Activated T-helper 1 cell treated with anti-CD3 and anti-CD28 coated beads, Interleukin-2, amount 50 U/mL, for 16 hours (primary cell): Measurements from ENCODE around the gene MED10.

ENCODE experiments used
- DNase-seq, 2 donors: peaks; one replicate each; pipeline ENCODE4 v3.0.0-alpha.2; 2020; ENCODE audit warnings: low read depth in 1 of 2, low spot score in 1 of 2

Gene MED10

DNA sequence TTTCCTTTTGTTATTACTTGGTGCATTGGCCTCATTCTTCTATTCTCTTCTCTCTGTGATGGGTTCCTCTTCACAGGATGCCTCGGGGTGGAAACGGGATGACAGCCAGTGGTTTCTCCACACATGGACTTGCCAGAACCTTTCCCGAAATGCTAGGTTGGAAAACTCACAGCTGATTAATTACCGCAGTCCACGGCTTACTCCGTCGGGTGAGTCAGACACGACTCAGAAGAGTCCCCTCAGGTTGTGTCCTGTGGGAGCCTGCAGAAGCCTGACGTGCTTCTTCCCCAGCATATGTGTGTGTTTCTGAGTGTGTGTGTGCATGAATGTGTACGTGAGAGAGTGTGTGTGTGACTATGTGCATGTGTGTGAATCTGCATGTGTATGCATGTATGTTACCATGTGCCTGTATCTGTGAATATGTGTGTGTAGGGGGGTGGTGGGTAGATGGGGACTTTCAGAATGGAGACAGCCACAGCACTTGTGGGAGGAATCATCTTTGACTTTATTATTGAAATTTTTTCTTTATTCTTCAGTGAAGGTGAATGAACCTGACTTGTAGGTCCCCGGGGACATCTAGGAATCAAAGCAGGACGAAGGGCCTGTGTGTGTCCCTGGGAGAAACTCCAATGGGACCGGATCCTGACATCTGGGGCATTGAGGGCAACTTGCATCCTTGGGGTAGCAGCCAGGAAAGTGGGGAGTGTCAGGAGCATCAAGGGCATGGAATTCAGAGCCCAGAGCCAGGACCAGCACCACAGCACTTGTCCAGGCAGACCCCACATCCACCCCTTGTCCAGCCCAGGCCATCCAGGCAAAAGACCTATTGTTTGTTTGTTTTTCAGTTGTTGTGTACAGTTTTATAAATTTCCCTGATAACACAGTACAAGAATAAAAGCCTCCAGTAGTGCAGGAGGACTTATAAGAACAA is 21.9 kb upstream of the MED10 start:
- no peak for DNase-seq

DNA sequence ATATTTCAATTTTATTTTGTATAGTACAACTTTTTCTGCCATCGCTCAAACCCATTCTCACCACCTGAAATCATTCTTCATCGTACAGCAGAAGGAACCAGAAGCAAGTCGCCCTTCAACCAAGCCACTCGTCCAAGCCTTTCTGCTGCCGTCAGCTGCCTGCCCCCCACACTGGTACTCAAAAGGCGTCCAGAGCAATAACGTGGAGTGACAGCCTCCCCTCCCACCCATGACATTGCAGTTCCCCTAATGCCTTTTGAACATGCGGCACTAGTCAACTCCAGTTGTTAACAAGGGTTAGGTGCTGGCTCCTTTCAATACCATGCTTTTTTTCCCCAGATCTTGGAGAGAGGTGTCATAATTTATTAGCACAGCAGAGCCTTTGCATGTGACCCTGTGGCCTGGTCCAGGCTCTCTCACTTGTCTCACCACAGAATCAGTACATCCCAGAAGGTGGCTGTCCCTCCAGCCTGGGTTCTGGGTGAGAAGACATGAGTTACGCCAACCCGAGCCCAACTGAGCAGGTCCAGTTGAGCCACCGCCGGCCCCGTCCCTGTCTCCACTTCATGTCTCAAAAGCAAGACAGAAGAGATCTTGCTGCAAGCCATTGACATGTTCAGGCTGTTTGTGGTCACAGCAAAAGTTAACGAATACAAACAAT is 20.4 kb upstream of the MED10 start:
- no peak for DNase-seq

DNA sequence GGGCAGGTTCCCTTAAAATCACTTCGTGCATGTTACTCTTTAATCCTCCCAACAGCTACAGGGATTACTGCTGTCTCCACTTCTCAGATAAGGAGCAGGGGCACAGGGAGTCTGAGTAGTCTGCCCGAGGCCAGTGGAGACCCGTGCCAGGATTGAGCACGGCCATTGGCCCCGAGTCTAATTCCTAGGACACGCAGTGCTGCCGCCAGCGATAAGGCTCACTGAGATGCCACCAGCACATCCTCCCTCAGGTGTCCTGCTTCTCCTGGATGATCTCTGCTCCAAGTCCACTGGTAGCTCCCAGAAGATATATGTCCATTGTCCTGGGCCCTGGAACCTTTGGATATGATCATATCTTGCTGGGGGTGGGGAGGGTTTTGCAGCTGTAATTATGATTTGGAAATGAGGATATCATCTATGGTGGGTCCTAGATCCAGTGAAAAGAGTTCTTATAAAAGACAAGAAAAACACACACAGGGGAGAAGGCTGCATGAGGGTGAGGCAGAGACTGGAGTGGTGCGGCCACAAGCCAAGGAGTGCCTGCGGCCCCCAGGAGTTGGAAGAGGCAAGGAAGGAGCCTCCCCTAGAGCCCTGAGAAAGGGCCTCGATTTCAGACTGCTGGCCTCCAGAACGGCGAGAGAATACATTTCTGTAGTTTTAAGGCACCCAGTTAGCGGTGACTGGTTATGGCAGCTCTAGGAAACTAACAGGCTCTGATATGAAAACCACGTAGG is 19.4 kb upstream of the MED10 start:
- no peak for DNase-seq

DNA sequence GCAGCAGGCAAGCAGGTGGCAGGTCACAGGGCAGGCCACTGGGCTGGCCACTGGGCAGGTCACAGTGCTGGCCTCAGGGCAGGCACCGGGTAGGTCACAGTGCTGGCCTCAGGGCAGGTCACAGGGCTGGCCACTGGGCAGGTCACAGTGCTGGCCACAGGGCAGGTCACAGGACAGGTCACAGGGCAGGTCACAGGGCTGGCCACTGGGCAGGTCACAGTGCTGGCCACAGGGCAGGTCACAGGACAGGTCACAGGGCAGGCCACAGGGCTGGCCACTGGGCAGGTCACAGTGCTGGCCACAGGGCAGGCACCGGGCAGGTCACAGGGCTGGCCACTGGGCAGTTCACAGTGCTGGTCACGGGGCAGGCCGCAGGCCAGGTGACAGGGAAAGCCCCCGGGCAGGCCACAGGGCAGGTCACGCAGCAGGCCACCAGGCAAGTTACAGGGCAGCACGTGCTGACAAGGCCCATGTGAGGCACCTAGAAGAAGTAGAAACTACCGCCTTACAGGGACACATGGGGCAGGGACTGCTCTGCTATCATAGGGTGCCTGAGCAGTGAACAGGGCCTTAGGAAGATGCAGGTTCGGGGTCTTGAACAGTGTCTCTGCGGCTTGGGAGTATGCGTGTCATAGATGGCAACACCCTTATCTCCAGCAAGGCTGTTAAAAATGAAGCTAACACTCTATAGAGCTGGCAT is 18.6 kb upstream of the MED10 start:
- DNase-seq = no peak

DNA sequence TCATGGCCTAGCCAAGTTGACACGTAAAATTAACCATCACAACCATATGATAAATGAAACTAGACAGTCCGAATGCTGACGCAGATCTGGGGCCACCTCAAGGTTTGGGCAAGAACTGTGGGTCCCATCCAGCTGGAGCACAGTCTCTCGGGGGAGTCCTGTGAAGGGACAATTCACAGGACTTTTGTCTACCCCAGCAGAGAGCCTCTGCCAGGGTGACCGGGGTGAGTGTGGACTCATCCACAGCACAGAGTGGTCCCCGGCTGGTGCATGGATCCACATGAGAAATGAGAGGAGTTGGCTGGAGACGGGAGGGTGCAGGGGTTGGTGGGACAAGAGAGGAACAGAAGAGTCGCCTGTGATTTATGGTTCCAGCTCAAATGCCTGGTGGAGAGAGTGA is 17.7 kb upstream of the MED10 start:
- no peak for DNase-seq

DNA sequence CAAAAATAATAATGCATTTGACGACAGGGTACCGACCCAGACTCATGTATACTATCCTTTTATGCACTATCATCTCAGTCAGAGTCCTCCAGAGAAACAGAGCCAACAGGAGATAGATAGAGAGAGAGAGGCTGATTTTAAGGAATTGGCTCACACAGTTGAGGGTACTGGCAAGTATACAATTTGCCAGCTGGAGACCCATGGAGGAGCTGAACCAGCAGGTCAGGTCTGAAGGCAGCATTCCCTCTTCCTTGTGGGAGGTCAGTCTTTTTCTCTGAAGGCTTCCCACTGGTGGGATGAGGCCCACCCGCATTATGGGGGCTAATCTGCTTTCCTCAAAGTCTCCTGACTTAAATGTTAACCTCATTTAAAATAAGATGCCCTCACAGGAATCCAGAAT is 17.3 kb upstream of the MED10 start:
- no peak for DNase-seq

DNA sequence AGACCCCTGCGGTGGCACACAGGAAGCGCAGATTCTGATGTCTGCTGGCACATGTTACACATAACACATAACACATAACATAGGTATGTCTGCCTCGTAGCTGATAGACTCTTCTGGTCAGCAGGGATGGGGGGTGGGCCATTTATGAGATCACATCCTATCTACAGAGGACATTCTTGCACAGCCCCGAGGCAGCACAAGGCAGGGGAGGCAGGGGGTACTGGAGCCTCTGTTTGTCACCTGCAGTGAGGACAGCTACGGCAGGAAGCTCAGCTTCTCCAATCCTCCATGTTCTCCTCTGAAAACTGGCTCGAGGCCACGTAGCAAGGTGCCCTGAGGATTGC is 16.7 kb upstream of the MED10 start:
- DNase-seq = no peak

DNA sequence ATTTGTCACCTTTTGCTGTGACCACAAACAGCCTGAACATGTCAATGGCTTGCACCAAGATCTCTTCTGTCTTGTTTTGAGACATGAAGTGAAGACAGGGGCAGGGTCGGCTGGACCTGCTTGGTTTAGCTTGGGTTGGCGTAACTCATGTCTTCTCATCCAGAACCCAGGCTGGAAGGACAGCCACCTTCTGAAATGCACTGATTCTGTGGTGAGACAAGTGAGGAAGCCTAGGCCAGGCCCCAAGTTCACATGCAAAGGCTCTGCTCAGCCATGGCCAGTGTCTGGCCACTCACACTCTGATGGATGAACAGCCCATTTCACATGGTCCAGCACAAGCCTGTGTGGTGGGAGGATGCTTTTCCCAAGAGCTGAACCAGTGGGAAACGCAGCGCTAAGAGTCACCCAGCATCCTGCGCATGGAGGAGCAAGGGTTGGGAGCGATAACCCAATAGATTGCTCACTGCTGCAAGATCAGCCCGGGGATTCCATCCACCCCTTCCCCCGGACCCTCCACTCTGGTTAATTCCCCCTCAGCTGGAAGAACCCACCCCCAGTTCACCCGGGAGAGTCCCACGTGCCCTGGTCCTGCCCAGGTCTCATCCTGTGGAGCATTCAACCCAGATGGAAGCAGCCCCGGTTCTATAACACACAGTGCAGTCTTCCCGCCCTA is 16.2 kb upstream of the MED10 start:
- no peak for DNase-seq

DNA sequence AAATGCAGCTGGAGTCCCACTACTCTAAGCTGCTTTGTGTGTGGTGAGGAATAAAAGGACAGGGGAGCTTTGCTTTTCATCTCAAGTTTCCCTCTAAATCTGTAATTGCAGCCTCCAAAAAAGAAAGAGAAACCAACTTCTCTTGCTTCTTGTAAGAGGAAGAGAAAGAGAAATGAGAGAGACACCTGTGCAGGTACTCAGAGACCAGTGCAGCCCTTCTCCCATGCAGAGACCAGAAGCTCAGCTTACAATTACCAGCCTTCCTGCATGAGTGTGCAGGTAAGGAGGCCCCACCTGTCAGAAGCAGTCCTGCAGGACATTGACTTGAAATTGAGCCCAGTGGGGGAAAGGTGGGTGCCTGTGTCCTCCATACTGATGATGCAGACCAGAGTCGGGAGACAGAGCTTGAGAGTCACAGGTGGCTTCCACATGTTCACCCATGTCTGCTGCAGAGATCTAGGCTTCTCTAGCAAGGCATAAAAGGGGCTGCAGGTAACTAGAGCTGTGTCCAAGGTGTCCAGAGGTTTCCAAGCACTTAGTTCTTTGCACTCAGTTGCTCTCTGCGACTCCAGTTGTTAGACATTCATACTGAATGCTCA is 15.3 kb upstream of the MED10 start:
- no peak for DNase-seq

DNA sequence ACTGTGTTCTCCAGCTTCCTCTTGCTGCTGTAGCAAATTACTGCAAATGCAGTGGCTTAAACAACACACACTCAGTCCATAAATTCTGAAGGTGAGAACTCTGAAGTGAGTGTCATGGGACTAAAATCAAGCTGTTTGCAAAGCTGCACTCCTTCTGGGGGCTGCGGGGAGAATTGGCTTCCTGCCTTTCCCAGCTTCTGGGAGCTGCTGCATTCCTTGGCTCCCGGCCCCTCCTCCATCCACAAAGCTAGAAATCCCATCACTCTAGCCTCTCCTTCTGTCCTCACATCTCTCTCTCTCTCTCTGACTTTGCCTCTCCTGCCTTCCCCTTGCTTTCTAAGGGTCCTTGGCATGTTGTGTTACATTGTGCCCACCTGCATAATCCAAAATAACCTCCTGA is 14.2 kb upstream of the MED10 start:
- DNase-seq = no peak

DNA sequence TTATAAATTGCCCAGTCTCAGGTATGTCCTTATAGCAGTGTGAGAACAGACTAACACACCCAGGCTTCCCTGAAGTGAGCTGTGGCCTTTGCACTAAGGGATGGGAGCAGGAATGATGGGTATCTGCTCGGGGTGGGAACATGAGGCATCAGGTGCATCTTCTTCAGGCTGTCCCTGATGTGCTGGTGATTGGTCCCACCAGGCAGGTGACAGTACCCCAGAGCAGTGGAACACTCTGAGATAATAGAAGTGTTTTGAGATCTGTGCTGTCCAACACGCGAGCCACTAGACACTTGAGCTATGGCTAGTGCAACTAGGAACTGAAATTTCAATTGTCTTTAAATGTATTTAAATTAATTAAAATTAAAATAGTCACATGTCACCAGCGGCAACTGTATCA is 12.8 kb upstream of the MED10 start:
- DNase-seq = no peak

DNA sequence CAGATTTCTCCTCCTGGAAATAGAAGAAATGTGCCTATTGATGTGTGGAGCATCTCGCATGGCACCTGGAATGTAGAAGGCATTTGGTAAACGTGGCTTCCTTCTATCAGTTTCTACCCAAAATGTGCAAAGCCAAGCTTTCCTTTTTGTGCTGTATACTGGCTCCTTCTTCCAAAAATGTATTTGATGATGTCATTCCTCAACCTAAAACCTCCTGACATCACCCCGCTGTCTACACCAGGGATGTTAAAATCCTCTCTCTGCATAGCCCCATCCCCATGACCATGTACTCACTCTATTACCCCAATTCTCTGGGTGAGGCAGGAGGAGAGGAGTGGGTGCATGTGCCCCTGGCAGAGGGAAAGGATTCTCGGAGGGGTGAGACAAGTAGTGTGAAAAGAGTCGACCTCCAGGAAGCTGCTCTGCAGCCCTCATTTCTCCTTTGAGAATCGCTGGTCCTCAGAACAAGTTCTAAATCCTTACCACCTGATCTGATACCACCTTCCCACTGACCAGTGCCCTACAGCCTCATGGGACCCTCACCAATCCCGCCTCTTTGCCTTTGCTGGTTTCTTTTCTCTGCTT is 11.7 kb upstream of the MED10 start:
- no peak for DNase-seq

DNA sequence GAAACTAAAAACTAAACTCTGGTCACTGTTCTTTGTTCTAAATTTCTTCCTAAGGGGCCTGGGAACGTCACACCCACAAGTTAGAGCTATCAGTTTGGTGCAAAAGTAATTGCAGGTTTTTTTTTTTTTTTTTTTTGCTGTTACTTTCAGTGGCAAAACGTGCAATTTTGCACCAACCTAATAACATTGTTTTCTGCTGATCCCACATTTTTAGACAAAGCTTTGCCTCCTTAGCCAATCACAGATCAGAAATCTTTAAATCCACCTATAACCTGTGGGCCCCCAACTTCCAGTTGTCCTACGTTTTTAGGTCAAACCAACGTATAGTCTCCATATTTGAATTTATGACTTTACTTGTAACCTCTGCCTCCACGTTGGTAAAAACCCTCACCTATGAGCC is 11.1 kb upstream of the MED10 start:
- no peak for DNase-seq

DNA sequence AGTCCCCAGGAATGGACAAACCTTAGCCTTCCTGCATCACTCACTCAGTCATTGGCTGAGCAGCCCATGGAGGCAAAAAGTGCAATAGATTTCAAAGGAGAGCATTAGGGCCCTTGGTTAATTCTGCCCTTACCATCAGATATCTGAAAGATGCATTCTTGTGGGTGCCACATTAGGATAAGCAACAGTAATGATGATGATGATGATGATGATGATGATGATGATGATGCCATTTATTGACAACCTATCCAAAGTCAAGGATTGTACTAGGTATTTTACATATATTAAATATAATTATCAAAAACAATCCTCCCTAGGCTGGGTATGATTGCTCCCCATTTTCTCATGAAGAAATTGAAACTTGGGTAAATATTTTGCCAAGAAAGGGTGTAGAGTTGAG is 9.6 kb upstream of the MED10 start:
- no peak for DNase-seq

DNA sequence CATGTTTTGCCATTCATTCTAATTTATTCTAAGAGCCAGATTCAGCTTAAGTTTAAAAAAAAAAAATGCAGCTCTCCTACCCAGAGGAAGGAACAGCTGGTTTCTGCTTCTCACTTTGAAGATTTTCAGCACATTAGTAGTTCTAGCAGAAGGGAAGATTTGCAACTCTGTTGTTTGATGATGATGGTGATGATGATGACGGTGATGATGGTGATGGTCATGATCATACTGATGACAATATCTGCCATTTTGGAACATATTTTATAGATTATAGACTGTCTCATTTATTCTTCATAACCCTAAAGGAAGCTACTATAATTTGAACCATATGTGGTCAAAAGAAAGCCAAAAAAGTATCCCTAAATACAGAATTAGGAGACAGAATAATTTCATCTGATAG is 7.9 kb upstream of the MED10 start:
- no peak for DNase-seq

DNA sequence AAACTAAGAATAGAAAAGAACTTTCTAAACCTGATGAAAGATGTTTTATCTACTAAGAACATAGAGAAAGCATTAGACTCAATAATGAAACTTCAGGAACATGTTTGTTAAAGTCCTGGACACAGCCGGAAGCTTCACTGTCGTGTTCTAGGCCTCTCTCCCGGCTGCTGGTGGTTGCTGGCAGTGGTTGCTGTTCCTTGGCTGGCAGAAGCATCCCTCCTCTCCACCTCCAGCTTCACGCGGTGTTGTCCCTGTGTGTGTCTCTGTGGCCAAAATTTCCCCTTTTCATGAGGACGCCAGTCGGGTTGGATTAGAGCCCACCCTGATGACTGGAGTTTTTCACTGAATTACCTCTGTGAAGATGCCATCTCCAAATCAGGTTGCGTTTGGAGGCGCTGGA is 6.5 kb upstream of the MED10 start:
- no peak for DNase-seq

DNA sequence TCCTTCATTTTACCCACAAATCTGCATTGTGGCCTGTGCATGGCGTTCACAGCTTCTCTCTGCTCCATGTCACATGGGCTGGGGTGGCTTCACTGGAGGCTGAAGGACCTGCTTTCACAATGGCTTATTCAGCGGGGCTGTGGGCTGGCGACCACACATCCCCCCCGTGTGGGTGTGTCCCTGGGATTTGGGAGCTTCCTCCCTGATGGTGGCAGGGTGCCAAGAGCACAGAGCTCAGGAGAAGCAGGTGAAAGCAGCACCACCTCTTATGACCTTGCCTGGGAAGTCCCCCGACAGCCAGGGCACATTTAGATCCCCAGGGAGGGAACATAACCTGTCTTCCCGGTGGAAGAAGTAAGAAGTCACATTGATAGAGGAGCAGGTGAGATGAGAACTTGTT is 5.0 kb upstream of the MED10 start:
- DNase-seq = no peak

DNA sequence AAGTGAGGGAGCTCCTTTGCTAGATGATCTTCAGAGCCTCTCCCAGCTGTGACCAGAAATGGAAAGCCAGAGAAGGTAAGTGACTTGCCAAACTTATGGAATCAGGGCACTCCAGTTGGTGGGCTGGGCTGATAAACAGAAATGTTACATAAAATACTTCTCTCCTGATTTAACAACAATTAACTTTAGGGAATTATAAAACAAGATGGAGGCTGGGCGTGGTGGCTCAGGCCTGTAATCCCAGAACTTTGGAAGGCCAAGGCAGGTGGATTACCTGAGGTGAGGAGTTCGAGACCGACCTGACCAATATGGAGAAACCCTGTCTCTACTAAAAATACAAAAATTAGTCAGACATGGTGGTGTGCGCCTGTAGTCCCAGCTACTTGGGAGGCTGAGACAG is 899 bp upstream of the MED10 start:
- DNase-seq = no peak

DNA sequence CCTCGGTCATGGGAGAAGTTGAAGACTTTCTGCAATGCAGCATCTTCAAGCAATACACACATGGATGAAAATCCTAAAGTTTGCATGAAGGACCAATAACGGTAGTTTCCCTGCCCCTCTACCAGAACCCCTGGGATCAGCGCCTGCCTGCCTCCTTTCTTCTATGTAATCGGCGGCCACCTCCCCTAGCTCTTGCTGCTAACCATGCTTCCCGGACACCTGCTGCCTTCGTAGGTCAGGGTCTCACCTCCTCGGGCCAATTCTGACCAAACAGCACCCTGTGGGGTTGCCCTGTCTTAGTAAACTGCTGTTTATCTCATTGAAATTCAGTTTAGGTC is 388 bp upstream of the MED10 start:
- DNase-seq = no peak

DNA sequence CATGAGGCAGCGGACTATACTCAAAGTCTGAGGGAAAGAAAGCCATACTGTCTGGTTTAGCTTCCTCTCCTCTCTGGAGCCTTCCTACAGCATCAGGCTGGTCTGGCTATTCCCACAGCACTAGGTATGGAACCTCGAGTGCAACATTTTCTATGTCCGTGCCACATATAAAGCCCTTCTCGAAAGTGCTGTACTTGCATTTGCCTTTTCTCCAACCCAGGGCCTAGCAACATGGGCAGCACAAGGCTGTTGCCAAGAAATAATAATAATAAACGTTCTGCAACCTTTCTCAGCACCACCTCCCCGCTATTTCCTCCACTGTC is 804 bp downstream of the MED10 start:
- DNase-seq = no peak
